CD4-positive, alpha-beta T cell treated with Interferon alpha-2 for 1 hour (primary cell): Measurements from ENCODE around the gene BRPF3.

ENCODE experiments used
- DNase-seq, 2 donors: peaks; one replicate each; pipeline ENCODE4 v3.0.0-alpha.2; 2020 to 2022

BRPF3 gene

GRCh38 chr6:36235309-36235708 is 38.8 kb downstream of the BRPF3 start:
- DNase-seq: peak; percentile 16 to 23

- no peak for DNase-seq
Observed at GRCh38 chr6:36235862-36236261, 39.3 kb downstream of the BRPF3 start.

DNA sequence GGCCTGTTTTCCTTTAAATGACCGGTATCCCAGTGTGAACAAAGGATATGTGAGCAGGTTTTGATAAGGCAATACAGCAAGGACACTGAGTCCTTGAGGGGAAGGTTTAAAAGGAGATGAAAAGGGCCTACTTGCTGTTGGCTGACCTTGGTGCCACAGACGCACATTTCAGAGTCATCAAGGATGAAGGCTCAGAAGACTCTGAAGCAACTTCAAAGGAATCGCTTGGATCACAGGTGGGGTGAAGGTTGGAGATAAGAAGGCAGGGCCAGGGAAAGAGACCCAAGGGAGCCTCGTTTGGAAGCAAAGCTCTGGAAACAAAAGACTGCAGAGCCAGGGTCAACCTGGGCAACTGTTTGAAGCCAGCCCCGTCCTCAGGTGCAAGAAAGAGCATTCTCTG is 43.2 kb downstream of the BRPF3 start:
- DNase-seq: no peak

DNA sequence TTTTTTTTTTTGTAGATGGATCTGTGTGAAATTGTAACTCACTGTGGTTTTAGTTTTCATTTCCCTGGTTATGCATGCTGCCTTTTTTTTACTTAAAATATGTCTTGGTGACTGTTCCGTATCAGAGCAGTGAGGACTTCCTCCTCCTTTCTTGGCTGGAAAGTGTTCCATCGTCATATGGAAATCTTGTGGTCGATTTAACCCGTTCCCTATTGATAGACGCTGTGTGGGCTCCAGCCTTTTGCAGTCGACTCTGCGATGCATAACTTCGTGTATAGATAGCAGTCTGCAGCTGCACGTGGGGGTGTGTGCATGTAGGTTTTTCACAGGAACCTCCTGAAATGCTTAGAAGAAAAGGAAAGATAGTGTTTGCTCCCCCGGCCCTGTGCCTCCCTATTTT is 45.2 kb downstream of the BRPF3 start:
- peak; percentile 12 to 35 for DNase-seq

DNA sequence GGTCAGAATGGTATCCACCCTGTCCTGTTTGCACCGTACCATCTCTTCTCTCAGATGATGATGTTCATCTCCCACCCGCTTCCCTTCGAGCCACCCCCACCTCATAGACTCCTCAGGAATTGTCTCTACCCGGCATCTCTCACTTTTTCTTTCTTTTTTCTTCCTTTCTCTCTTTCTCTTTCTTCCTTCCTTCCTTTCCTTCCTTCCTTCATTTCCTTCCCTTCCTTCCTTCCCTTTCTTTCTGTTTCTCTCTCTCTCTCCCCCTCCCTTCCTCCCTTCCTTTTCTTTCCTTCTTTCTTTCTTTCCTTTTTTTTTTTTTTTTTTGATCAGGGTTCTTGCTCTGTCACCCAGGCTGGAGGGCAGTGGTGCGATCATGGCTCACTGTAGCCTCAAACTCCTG is 45.6 kb downstream of the BRPF3 start:
- DNase-seq: no peak

- no peak for DNase-seq
Observed at GRCh38 chr6:36242626-36243025, 46.1 kb downstream of the BRPF3 start.

DNA sequence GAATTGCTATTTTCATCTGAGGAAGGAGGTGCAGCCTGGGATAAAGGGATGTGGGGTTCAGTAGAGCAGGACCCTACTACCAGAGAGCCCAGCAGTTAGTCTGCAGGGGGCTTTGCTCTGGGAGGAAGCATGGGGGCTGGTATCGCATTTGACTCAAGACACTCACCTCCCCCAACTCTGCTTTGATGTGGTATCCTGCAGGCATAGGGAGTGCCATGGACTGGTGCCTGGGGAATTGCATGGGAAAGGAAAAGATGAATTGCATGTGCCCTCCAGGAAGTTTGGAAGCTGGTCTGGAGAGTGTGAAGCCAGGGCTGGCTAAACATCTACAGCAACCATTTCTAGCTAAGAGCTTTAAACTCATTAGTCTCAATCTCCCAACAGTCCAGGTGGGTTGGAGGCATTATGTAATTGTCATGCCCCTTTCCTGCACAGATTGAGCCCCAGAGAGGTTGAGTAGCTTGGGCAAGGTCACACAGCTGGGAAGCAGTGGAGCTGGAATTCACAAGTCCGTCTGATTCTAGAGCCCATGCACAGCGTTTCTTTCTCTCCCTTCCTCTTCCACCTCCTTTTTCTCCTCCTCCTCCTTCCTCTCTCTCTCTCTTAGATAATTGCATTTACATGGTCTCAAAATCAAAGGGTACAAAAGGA is 47.1 kb downstream of the BRPF3 start:
- DNase-seq: no peak

- no peak for DNase-seq
Observed at GRCh38 chr6:36244641-36245280, 48.2 kb downstream of the BRPF3 start.

DNA sequence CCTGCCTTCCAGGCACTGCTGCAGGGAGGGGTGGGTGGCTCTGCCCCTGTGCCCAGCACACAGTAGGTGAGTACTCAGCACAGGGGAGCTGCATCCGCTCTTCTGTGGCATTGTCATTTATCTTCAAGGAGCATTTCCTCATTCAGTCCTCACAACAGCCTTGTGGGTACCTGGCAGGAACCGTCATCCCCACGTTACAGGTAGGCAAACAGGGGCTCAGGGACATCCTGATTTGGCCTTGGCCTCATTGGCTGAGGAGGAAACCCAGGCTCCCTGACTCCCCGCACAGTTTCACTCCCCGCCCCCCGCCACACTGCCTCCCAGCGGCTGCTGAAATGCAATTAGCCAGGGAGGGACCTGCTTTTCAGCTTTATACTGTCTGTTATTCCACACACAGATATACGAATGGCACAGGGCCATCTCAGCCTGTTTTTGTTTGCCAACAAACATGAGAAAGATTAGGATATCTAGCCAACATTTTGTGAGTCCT is 49.1 kb downstream of the BRPF3 start:
- DNase-seq: no peak

- no peak for DNase-seq
Observed at GRCh38 chr6:36246506-36247268, 50.1 kb downstream of the BRPF3 start.

DNA sequence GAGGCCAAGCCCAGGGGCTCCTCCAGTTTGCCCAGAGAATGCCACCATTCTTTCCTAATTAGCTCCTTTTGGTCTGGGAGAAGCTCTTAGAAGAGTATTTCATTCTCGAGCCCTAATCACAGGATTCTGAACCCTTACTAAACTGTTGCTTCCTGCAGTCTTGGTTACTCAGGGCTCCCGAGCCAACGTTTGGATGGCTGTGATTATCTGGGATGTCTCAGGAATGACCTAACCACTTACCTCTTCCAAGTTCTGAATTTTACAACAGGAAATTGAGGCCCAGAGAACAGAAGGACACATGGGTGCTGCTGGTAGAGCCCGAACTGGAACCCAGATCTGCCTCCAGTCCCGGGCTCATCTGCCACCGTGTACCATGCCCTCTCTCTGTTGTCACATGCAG is 51.1 kb downstream of the BRPF3 start:
- no peak for DNase-seq

- no peak for DNase-seq
Observed at GRCh38 chr6:36248980-36249379, 52.4 kb downstream of the BRPF3 start.

DNA sequence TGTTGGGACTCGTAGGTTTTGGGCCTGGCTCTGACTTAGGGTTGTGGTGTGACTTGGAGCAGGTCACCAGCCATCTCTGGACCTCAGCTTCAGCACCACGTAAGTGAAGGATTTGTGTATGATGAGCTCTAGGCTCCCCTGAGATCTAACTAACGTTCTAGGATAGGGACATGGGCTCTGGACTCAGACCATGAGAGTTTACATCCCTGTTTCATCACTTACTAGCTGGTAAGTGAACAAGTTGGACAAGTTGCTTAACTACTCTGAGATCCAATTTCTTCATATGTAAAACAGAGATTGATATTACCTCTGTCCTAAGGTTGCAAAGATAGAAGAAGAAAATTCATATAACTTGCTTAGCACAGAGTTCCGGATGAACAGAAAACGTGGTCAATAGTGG is 53.0 kb downstream of the BRPF3 start:
- no peak for DNase-seq

DNA sequence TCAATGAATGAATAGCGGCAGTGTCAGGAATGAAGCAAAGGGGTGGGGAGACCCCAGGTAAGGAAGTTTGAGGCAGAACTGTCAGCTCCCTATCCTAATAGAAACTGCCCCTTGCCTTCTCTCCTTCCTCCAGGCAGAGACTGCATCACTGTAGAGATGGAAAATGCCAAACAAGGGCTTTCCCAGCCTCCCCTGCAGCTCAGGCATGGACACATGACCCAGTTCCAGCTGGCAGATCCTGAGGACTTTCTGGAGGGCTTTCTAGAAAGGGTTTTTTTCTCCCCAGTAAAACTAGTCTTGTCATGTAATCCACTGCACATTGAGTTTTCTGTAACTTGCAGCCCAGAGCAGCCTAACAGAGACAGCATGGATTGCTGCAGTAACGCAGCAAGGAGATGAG is 55.5 kb downstream of the BRPF3 start:
- DNase-seq: no peak

GRCh38 chr6:36263390-36264000 is 67.0 kb downstream of the BRPF3 start:
- DNase-seq: no peak

DNA sequence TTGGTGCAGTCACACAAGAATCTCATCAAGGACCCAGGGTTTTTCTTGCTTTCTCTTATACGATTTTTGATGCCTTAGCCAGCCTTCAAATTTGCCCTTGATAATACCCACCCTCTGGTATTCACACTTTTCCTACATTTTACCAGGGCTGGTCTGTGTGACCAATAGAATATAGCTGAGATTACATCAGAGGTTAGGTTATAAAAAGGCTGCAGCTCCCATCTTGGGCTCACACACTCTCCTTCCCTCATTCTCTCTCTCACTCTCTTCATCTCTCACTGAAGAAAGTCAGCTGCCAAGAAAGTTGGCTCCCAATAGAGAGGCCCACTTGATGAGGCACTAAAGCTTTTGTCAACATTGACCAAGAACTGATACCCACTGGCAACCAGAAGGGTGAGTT is 69.2 kb downstream of the BRPF3 start:
- no peak for DNase-seq

DNA sequence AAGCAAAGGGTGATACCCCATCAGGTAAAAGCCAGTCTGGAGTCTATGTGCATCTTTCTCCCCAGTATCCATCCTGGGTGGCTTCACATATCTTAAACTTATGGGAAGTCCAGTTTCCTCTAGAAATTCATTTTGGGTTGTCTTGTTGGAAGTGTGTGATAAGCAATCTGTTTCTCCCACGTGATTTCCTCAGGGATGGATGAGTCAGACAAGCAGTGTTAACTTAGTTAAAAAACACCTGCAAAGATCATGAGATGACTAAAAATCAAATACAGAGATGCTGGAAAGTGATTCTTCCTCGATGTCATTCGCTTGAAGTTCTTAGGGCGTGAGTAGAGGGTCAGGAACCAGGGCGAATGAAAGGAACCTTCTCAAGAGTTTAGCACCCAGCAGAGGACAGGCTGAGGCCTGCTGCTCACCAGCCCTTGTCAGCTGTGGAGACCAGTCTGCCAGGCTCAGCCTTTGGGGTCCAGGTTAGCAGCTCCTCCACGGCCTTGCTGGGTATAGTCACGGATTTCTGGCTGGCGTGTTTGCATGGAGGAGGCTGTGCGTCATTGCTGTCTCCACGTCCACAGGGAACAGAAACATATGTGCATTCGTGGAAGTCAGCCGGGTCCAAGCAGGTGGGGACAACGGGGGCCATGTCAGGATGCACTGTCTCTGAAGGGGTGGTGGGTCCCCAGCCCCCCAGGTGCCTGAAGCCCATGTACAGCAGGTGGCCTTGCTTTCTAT is 70.5 kb downstream of the BRPF3 start:
- DNase-seq: no peak

GRCh38 chr6:36267731-36268477 is 71.4 kb downstream of the BRPF3 start:
- DNase-seq: no peak

DNA sequence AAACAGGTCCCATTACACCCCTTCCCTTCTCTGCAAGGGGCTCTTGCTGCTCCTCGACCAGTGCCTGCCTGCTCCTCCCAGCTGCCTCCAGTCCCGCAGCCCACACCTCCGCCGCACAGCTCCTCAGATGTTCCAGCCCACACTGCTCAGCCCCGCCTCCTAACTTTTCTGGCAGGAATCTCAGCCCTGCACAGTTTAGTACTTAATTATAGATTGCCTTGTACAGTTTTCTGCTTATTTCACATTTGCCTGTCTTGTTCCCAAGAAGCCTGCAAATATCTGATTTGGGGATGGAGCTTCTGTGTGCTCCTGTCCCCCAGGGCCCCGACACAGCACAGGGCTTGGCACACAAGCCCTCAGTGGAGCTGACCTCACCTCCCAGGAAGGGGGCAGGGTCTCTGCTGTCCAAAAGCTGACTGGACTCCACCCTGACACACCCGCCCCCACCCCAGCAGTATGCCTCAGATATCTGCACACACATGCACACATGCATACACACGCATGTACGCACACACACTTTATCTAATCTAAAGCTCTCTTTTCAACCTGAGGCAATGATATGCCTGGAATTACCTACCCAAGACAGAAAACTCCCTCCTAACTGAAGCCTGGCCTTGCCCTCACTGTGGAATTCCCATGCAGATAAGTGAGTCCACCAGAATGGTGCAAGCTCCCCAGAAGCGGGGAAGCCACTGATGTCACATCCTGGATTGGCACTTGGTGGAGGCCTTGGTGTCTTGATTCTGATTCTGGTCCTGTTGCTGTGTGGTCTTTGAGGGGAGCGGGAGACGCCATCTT is 72.1 kb downstream of the BRPF3 start:
- no peak for DNase-seq

DNA sequence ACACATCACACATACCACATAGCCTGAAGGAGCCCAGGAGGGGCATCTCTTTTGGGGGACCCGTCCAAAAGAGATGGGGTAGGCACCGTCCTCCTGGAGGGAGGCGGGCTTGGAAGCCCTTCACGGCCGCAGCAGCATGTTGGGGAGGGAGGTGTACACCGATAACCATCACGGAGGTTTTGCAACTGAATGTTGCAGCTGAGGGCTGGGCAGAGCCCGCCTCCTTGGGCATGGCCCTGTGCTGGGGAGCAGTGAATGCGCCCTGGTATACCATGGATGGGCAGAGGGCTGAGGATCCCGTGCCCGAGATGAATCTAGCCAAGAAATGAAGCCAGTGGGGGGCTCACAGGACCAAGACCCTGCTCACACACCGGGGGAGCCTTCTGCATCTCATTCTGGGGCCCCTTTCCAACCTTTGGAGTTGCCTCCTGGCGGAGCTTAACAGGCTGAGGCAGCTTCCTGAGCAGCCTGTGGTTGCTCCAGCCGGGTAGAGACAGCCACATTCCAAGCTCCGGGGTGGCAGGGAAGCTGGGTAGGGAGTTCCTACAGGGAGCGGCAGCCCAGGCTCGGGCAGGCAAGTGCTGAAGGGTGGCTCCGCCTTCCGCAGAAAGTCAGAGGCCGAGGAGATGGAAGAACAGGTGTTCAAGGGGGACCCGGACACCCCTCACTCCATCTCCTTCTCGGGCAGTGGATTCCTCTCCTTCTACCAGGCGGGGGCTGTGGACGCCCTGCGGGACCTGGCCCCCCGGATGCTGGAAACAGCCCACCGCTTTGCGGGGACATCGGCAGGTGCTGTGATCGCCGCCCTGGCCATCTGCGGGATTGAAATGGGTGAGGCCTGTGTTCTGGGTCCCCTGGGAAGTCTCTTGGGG is 73.5 kb downstream of the BRPF3 start, which contains the start of gene PNPLA1:
PNPLA1 (plus strand) TSS at position 227 of the 872 bp plus-strand sequence; CDS start at position 627, 400 bp downstream.
- DNase-seq: no peak
